Erythroblast (primary cell): ENCODE results near the gene ADGRL1.

Source experiments
- GATA1 ChIP-seq: IDR thresholded peaks from 2 replicates; pipeline ENCODE4 v1.6.1; 2011; ENCODE audit warnings: low read depth, mild to moderate bottlenecking, control low read depth, low read length, moderate library complexity
- POLR2A ChIP-seq: IDR thresholded peaks from 2 replicates; pipeline ENCODE4 v1.6.1; 2011; ENCODE audit warnings: mild to moderate bottlenecking, low read length

- no peak for TF ChIP-seq POLR2A
- no peak for TF ChIP-seq GATA1
Measured at GRCh38 chr19:14114854-14115253, 91.1 kb downstream of the ADGRL1 start.
